SU-DHL-6 (cell line): ENCODE data around the gene PPP1R14C.

ENCODE experiments used
- H2AFZ ChIP-seq: fragments of 200-600 bp; sonication (generic); 2 replicates; pipeline ENCODE4 v1.6.1; 2014; ENCODE audit warnings: low read depth, mild to moderate bottlenecking, moderate library complexity, mixed read lengths, antibody characterized with exemption, low read length; ENCODE audit not compliant: severe bottlenecking
- H3F3A ChIP-seq: fragments of 200-600 bp; shearing (Covaris generic); 2 replicates; pipeline ENCODE4 v1.6.0; 2016; ENCODE audit warnings: antibody characterized with exemption, mild to moderate bottlenecking; ENCODE audit not compliant: insufficient read depth
- H3K27ac ChIP-seq: fragments of 200-600 bp; sonication (generic); 2 replicates; pipeline ENCODE4 v1.5.1; 2016; ENCODE audit warnings: low read depth, mild to moderate bottlenecking, low read length, moderate library complexity, mixed read lengths
- H3K27me3 ChIP-seq: fragments of 200-600 bp; sonication (generic), shearing (Covaris generic); 2 replicates; pipeline ENCODE4 v1.6.0; 2014; ENCODE audit warnings: mild to moderate bottlenecking, low read length
- H3K36me3 ChIP-seq: fragments of 200-600 bp; sonication (generic); 2 replicates; pipeline ENCODE4 v1.6.1; 2014; ENCODE audit warnings: mild to moderate bottlenecking, low read length, mixed read lengths
- H3K4me2 ChIP-seq: fragments of 300-600, 200-600 bp; shearing (Covaris generic), sonication (generic); 2 replicates; pipeline ENCODE4 v1.6.0; 2014; ENCODE audit warnings: low read length, low read depth, mild to moderate bottlenecking; ENCODE audit not compliant: poor library complexity, severe bottlenecking
- H3K4me3 ChIP-seq: fragments of 200-600 bp; sonication (generic); 2 replicates; pipeline ENCODE4 v1.5.1; 2014; ENCODE audit warnings: antibody characterized with exemption, low read length, mild to moderate bottlenecking, mixed read lengths; ENCODE audit not compliant: insufficient read depth, poor library complexity, severe bottlenecking
- H3K79me2 ChIP-seq: fragments of 200-600 bp; sonication (generic); 2 replicates; pipeline ENCODE4 v1.6.1; 2014; ENCODE audit warnings: mild to moderate bottlenecking, low read length, moderate library complexity; ENCODE audit not compliant: insufficient read depth
- H3K9ac ChIP-seq: fragments of 200-600 bp; sonication (generic); 2 replicates; pipeline ENCODE4 v1.7.0; 2014; ENCODE audit warnings: mild to moderate bottlenecking, low read length
- H3K9me2 ChIP-seq: fragments of 200-600 bp; sonication (generic); replicated peaks from 2 replicates; pipeline ENCODE4 v1.6.1; 2014; ENCODE audit warnings: low read length; ENCODE audit not compliant: insufficient read depth
- H3K9me3 ChIP-seq: fragments of 200-600 bp; sonication (generic); 2 replicates; pipeline ENCODE4 v1.6.1; 2014; ENCODE audit warnings: low read length, mixed read lengths; ENCODE audit not compliant: insufficient read depth
- H4K20me1 ChIP-seq: fragments of 200-600 bp; sonication (generic); 2 replicates; pipeline ENCODE4 v1.6.1; 2014; ENCODE audit warnings: low read depth, mild to moderate bottlenecking, antibody characterized with exemption, low read length, moderate library complexity, mixed read lengths
- EZH2phosphoT487 ChIP-seq: fragments of 200-600 bp; sonication (generic), shearing (Covaris generic); conservative IDR thresholded peaks from 2 replicates; pipeline ENCODE4 v1.6.1; 2018; ENCODE audit warnings: mild to moderate bottlenecking, antibody characterized with exemption, low read length, moderate library complexity, mixed read lengths
- TF ChIP-seq, protein P1 (sequence below): fragments of 200-600 bp; sonication (generic); IDR thresholded peaks from one replicate; pipeline ENCODE4 v1.5.1; 2017; ENCODE audit warnings: antibody characterized with exemption, mild to moderate bottlenecking, low read length, moderate library complexity; ENCODE audit not compliant: insufficient read depth, poor library complexity, severe bottlenecking

PPP1R14C gene

DNA sequence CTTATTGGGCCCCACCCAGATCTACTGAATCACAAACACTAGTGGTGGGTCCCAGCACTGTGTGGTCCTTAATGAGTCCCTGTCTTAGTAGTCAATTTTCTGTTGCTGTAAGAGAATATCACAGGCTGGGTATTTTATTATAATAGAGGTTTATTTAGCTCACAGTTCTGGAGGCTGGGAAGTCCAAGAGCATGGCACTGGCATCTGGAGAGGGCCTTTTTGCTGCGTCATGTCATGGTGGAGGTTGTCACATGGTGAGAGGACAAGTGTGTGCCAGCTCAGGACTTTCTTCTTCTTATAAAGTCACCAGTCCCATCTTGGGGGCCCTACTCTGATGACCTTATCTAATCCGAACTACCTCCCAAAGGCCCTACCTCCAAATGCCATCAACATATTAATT lies 105.0 kb downstream of the PPP1R14C start:
- TF ChIP-seq, protein P1, sequence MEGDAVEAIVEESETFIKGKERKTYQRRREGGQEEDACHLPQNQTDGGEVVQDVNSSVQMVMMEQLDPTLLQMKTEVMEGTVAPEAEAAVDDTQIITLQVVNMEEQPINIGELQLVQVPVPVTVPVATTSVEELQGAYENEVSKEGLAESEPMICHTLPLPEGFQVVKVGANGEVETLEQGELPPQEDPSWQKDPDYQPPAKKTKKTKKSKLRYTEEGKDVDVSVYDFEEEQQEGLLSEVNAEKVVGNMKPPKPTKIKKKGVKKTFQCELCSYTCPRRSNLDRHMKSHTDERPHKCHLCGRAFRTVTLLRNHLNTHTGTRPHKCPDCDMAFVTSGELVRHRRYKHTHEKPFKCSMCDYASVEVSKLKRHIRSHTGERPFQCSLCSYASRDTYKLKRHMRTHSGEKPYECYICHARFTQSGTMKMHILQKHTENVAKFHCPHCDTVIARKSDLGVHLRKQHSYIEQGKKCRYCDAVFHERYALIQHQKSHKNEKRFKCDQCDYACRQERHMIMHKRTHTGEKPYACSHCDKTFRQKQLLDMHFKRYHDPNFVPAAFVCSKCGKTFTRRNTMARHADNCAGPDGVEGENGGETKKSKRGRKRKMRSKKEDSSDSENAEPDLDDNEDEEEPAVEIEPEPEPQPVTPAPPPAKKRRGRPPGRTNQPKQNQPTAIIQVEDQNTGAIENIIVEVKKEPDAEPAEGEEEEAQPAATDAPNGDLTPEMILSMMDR, result no peak
- no peak for TF ChIP-seq EZH2phosphoT487
- Histone ChIP-seq H2AFZ (no peak overlapping the region), H3K27me3 (no peaks in the 10 kb centered on the region), H4K20me1 (no peaks in the 10 kb centered on the region), H3K4me2 (no peak overlapping the region), H3K79me2 (no peaks in the 10 kb centered on the region), H3K27ac (no peak overlapping the region), H3K9ac (no peak overlapping the region), H3K9me2 (no peaks in the 10 kb centered on the region), H3F3A (no peaks in the 10 kb centered on the region), H3K9me3 (no peaks in the 10 kb centered on the region), H3K36me3 (no peaks in the 10 kb centered on the region), H3K4me3 (no peak overlapping the region)

DNA sequence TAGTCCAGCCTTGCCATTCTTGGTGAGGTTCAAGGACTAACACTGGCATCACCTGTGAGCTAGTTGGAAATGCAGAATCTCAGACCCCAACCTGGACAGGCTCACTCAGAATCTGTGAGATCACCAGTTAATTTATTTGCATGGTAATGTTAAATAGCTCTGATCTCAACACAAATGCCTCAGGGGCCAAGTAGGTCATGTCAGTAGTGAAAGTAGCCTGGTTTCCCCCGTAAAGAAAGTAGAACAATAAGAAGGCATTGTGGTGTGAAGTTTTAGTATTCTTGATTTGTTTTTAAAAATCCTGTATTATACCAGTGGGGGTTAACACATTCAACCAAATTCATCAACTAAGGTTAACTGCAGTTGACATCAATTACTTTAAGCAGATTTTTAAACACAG lies 105.5 kb downstream of the PPP1R14C start:
- no peaks in the 10 kb centered on the region for H3F3A ChIP-seq
- no peak for TF ChIP-seq EZH2phosphoT487
- TF ChIP-seq, protein P1, result no peak
- no peaks in the 10 kb centered on the region for H3K27me3 ChIP-seq
- H3K4me3 ChIP-seq, result no peak overlapping the region
- no peaks in the 10 kb centered on the region for H3K9me2 ChIP-seq
- no peaks in the 10 kb centered on the region for H3K79me2 ChIP-seq
- no peaks in the 10 kb centered on the region for H4K20me1 ChIP-seq
- H2AFZ ChIP-seq, result no peak overlapping the region
- H3K27ac ChIP-seq, result no peak overlapping the region
- no peaks in the 10 kb centered on the region for H3K36me3 ChIP-seq
- no peaks in the 10 kb centered on the region for H3K9me3 ChIP-seq
- H3K4me2 ChIP-seq, result no peak overlapping the region
- H3K9ac ChIP-seq, result no peak overlapping the region

DNA sequence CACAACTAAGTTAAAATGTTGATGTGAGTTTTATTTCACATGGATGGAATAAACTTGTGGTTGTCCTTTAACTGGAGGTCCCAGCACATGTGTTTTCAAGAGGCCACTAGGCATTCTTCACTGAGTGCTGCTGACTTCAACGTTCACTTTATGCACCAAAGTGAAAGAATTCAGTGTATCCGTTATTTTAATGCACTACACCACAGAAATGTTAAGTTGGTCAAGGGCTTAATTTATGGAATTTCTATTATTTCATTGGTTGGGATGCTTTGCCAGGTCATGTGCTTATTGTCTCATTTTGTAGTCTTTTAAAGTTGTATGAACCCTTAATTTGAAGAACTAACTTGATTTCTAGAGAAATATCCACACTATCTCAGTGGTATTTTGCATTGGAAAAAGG lies 106.4 kb downstream of the PPP1R14C start:
- no peaks in the 10 kb centered on the region for H3K36me3 ChIP-seq
- H3F3A ChIP-seq, result no peaks in the 10 kb centered on the region
- no peaks in the 10 kb centered on the region for H3K27me3 ChIP-seq
- H3K9me2 ChIP-seq, result no peaks in the 10 kb centered on the region
- no peak overlapping the region for H3K27ac ChIP-seq
- no peaks in the 10 kb centered on the region for H3K79me2 ChIP-seq
- TF ChIP-seq, protein P1, result no peak
- TF ChIP-seq EZH2phosphoT487, result no peak
- no peak overlapping the region for H2AFZ ChIP-seq
- H4K20me1 ChIP-seq, result no peaks in the 10 kb centered on the region
- no peak overlapping the region for H3K4me3 ChIP-seq
- no peak overlapping the region for H3K4me2 ChIP-seq
- no peaks in the 10 kb centered on the region for H3K9me3 ChIP-seq
- no peak overlapping the region for H3K9ac ChIP-seq
